Measurements from ENCODE around the gene RAPSN.

DNA sequence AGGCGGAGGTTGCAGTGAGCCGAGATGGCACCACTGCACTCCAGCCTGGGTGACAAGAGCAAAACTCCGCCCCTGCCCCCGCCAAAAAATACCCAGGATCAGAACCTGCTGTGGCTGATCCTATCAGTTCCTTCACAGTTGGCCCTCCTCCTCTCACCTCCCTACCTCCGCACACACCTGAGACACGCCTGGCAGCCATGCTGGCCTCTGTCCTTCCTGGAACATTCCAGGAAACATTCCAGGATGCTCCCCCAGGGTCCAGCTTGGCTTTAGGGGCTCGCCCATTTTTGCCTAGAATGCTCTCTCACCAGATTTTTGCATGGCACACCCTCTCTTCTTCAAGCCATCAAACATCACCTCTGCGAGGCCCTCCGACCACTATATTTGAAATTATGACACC, 2.1 kb downstream of the RAPSN start:
- TF ChIP-seq, protein P1, sequence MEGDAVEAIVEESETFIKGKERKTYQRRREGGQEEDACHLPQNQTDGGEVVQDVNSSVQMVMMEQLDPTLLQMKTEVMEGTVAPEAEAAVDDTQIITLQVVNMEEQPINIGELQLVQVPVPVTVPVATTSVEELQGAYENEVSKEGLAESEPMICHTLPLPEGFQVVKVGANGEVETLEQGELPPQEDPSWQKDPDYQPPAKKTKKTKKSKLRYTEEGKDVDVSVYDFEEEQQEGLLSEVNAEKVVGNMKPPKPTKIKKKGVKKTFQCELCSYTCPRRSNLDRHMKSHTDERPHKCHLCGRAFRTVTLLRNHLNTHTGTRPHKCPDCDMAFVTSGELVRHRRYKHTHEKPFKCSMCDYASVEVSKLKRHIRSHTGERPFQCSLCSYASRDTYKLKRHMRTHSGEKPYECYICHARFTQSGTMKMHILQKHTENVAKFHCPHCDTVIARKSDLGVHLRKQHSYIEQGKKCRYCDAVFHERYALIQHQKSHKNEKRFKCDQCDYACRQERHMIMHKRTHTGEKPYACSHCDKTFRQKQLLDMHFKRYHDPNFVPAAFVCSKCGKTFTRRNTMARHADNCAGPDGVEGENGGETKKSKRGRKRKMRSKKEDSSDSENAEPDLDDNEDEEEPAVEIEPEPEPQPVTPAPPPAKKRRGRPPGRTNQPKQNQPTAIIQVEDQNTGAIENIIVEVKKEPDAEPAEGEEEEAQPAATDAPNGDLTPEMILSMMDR (IDR thresholded peaks at IDR 0.05): no peak
- no peak for TF ChIP-seq POLR2A (IDR thresholded peaks at IDR 0.05)

All from body of pancreas (tissue), 4 donors.